Testis (tissue), 2 donors: ENCODE measurements around the gene OS9.

Experiments used
- POLR2A ChIP-seq: fragments of 450-650 bp; IDR thresholded peaks from one replicate; pipeline ENCODE4 v1.6.1; 2017; ENCODE audit warnings: antibody characterized with exemption, mild to moderate bottlenecking, moderate library complexity
- TF ChIP-seq, protein P1 (sequence below), 3 experiments: fragments of 450-650 bp in 2 of 3; fragments of 200-600 bp in 1 of 3; sonication (generic) in 1 of 3; IDR thresholded peaks; one replicate each; pipeline ENCODE4 v1.5.1; 2016 to 2019; ENCODE audit warnings: antibody characterized with exemption in 3 of 3, mild to moderate bottlenecking in 2 of 3, moderate library complexity in 1 of 3

- TF ChIP-seq POLR2A: no peak
- TF ChIP-seq, protein P1, sequence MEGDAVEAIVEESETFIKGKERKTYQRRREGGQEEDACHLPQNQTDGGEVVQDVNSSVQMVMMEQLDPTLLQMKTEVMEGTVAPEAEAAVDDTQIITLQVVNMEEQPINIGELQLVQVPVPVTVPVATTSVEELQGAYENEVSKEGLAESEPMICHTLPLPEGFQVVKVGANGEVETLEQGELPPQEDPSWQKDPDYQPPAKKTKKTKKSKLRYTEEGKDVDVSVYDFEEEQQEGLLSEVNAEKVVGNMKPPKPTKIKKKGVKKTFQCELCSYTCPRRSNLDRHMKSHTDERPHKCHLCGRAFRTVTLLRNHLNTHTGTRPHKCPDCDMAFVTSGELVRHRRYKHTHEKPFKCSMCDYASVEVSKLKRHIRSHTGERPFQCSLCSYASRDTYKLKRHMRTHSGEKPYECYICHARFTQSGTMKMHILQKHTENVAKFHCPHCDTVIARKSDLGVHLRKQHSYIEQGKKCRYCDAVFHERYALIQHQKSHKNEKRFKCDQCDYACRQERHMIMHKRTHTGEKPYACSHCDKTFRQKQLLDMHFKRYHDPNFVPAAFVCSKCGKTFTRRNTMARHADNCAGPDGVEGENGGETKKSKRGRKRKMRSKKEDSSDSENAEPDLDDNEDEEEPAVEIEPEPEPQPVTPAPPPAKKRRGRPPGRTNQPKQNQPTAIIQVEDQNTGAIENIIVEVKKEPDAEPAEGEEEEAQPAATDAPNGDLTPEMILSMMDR (IDR thresholded peaks at IDR 0.05): no peak
These were observed 71.9 kb downstream of the OS9 start for GRCh38 chr12:57765698-57766463.
